Activated T-helper 1 cell treated with anti-CD3 and anti-CD28 coated beads, Interleukin-12 subunit alpha, Interleukin-12 subunit beta, Interleukin-2, Interleukin-4 antibody, amounts not matched to agents 30 ng/mL and 10 ng/mL and 1 ng/mL, durations not matched to agents 14 hours and 24 hours and 36 hours (primary cell): ENCODE data around the gene ALAS1. TPM values are rescaled to one million over a fixed set of nuclear protein-coding genes. Genes with fewer than 3 reads are reported as not detected.

ENCODE experiments used
- DNase-seq: peaks from one replicate; pipeline ENCODE4 v3.0.0; 2021; ENCODE audit warnings: low spot score
- H3K27ac Mint-ChIP-seq: one replicate; pipeline ENCODE4 v1.8.0; 2021; ENCODE audit warnings: mild to moderate bottlenecking, mixed read lengths
- H3K27me3 Mint-ChIP-seq: one replicate; pipeline ENCODE4 v1.8.0; 2022; ENCODE audit warnings: mild to moderate bottlenecking, moderate library complexity, mixed read lengths; ENCODE audit not compliant: insufficient read depth
- H3K36me3 Mint-ChIP-seq: one replicate; pipeline ENCODE4 v1.8.0; 2021; ENCODE audit warnings: low read depth, mixed read lengths
- H3K4me1 Mint-ChIP-seq: one replicate; pipeline ENCODE4 v1.8.0; 2021; ENCODE audit warnings: low read depth, mixed read lengths
- H3K4me3 Mint-ChIP-seq: one replicate; pipeline ENCODE4 v1.8.0; 2021; ENCODE audit warnings: mild to moderate bottlenecking, moderate library complexity, mixed read lengths
- H3K9me3 Mint-ChIP-seq: one replicate; pipeline ENCODE4 v1.8.0; 2021; ENCODE audit warnings: mixed read lengths
- intact Hi-C: fragments of 100-400 bp; cut with micrococcal nuclease; formaldehyde crosslinking; loops from one replicate; pipeline ENCODE4 v1.15.1; 2024
- total RNA-seq: library from RNA; stranded (reverse); gene quantifications from 2 replicates; pipeline ENCODE4 v1.2.3, GENCODE V29; 2022

ALAS1 gene
- total RNA-seq, 1 donor from 2014 or later: 110 TPM

DNA sequence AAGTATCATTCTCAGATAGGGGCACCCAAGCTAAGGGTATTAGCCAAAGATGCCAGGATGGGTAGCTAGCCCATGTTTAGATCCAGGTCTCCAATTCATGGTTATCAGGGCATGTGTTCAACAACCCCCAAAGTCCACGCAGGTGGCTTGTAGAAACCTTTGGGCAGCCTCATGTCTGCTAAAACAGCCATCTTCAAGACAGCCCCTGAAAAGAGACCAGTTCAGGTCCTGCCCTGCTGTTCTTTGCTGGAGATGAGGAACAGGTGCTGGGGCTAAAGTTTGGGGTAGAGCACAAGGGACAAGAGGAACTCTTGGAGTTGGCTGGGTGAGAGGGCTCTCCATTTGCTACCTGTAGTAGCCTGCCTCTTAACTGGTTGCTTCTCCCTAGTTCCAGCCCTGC is 52.2 kb downstream of the ALAS1 start:
- peak overlapping the region; percentile 16 for H3K4me3 Mint-ChIP-seq
- H3K4me1 Mint-ChIP-seq: peaks cover 74% of the 10 kb centered on the region
- H3K27me3 Mint-ChIP-seq: no peaks in the 10 kb centered on the region
- H3K36me3 Mint-ChIP-seq: peaks cover 57% of the 10 kb centered on the region
- no peaks in the 10 kb centered on the region for H3K9me3 Mint-ChIP-seq
- no peak for DNase-seq
- H3K27ac Mint-ChIP-seq: peak overlapping the region; percentile 71
- intact Hi-C loops: no loop called here

DNA sequence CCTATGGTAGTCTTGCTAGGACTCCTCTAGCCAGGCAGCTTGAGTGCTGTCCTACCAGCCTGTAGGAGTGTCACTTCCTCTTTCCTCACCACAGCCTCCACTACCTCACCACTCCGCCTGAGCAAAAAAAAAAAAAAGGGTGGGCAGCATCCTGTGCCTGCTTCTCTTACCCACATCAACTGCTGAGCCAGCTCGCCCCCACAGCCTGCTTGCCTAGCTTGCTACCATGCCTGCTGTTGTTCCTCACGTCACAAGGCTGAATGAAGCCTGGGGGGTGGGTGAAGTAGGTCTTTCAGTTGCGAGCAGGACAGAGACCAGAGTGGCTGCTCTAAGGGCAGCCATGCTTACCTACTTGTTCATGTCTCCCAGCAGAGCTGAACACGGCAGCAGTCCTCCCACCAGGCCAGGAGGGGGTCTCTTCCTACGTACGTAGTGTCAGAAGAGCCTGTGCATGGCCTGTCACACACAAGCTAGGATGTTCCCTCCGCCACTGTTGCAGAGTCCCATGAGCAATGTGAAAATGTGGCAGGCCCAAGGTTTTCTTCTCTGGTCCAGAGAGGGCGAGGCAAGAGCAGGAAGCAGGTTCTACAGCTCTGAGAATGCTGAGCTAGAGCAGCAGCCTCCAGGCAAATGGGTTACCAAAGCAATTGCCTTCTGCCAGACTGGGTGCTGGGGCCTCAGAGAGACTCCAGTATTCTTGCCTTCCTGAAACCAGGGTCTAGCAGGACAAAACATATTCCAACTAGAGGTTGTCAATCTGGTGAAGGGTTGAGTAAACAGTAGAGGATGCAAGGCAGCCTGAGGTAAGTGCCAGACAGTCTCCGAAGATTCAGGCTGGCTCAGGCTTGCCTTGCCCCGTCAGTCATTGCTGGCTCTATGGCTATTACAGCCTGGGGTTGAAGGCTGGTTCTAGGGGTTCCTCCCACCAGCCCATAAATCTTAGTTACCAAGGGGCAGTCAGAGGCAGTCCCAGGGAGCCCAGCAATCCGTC is 55.6 kb downstream of the ALAS1 start:
- DNase-seq: peak; percentile 82
- Mint-ChIP-seq H3K27ac (peak overlapping the region; percentile 99), H3K4me3 (peak overlapping the region; percentile 86), H3K4me1 (peaks cover 81% of the 10 kb centered on the region), H3K36me3 (peaks cover 63% of the 10 kb centered on the region), H3K9me3 (no peaks in the 10 kb centered on the region), H3K27me3 (no peaks in the 10 kb centered on the region)
- intact Hi-C loops: loop anchor here (1.0 kb wide), 5 partner anchors 9 to 34 kb away; partner anchors contain the start of genes GLYCTK and TWF2

DNA sequence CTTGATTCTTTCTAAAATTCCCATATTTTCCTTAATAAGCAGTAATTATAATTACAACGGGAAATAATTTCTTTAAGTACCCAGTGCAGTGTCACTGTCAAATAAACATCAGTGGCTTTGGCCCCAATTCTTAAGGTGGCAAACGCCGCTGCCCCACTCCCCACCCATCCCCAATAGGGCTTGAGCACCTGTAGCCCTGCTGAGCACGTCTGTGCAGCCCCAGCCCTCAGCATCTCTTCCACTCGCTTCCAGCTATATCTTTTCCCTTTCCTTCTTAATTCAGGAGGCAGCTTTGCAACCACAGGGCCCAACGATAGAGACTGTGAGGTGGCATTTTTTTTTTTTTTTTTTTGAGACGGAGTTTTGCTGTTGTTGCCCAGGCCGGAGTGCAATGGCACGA is 56.6 kb downstream of the ALAS1 start:
- Mint-ChIP-seq H3K4me3 (peak overlapping the region; percentile 86), H3K9me3 (no peaks in the 10 kb centered on the region), H3K27ac (peak overlapping the region; percentile 99), H3K36me3 (peaks cover 67% of the 10 kb centered on the region), H3K4me1 (peaks cover 83% of the 10 kb centered on the region), H3K27me3 (no peaks in the 10 kb centered on the region)
- no peak for DNase-seq
- intact Hi-C loops: no loop called here

DNA sequence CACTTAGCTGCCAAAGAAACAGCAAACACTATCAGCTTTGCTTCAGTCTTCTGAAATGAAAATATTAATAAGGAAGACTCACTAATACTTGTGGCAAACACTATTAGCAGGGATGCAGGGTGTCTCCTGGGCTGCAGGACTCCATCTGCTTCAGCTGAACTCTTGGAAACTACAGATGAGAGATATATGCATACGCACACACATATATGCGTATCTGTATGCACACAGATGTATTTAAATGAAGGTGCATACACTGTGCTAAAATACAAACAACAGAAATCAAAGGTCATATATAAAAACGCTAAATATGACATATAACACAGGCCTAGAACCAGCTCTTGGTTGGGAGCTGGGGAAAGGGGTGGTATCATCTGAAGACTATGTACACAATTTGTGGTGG is 58.2 kb downstream of the ALAS1 start:
- intact Hi-C loops: no loop called here
- Mint-ChIP-seq H3K27me3 (no peaks in the 10 kb centered on the region), H3K4me3 (no peak overlapping the region), H3K9me3 (no peaks in the 10 kb centered on the region), H3K27ac (peak overlapping the region; percentile 99), H3K4me1 (peaks cover 82% of the 10 kb centered on the region), H3K36me3 (peaks cover 70% of the 10 kb centered on the region)
- no peak for DNase-seq

DNA sequence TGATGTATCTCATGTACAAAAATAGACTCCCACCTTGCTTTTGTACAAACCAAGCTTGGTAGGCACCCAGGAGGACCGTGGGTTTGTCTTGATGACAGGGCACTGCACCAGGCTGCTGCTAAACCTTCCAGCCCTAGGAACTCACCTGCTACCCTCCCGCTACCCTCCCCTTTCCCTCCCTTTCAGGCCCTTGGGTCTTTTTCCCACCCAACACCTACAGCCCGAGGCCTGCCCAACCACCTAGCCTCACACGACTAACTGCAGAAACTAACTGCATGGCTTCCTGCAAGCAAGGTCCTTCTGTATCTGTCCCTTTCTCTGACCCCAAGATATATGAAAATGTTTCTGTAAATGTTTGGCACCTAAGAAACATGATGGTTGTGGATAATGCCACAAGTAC is 58.7 kb downstream of the ALAS1 start:
- no peak for DNase-seq
- Mint-ChIP-seq H3K27ac (peak overlapping the region; percentile 78), H3K4me1 (peaks cover 86% of the 10 kb centered on the region), H3K27me3 (no peaks in the 10 kb centered on the region), H3K36me3 (peaks cover 74% of the 10 kb centered on the region), H3K4me3 (peak overlapping the region; percentile 44), H3K9me3 (no peaks in the 10 kb centered on the region)
- intact Hi-C loops: no loop called here

DNA sequence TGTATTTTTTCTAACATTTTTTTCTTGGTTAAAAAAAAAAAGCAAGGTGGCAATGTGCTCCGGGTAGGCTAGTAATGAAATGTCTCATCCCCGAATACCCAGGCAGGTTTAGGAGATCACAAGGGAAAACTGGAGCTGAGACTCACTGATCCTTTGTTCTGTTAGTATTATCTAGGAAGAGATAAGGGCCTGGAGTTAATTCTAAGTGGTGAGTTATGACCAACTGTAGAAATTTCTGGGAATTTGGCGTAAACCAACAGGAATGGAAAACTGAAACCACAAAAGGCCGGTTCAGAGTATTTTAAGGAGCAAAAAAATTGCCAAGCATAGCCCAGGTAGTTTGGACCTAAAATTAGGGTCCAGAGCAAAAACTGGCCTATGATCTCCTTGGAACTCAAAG is 60.0 kb downstream of the ALAS1 start:
- H3K4me3 Mint-ChIP-seq: no peak overlapping the region
- no peaks in the 10 kb centered on the region for H3K27me3 Mint-ChIP-seq
- H3K36me3 Mint-ChIP-seq: peaks cover 74% of the 10 kb centered on the region
- H3K4me1 Mint-ChIP-seq: peaks cover 93% of the 10 kb centered on the region
- H3K27ac Mint-ChIP-seq: peak overlapping the region; percentile 62
- DNase-seq: no peak
- intact Hi-C loops: no loop called here
- no peaks in the 10 kb centered on the region for H3K9me3 Mint-ChIP-seq

DNA sequence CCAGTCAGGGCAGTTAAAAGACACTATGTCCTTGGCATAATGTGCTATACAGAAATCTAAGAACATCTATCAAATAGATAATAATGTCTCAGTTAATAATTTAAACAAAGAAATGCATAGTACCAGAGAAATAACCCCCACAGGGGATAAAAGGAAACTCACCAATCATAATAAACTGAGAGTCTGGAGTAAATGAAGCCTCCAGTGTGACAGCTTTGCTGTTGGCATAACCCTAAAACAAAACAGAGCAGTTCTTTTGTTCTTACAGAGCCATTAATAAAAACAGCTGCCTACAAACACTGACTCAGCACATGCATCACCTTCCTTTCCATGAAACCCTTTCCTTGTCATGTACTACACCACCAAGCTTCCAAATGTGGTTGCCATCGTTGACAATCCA is 61.1 kb downstream of the ALAS1 start:
- Mint-ChIP-seq H3K27ac (peak overlapping the region; percentile 81), H3K4me3 (no peak overlapping the region), H3K27me3 (no peaks in the 10 kb centered on the region), H3K36me3 (peaks cover 81% of the 10 kb centered on the region), H3K4me1 (peaks cover 93% of the 10 kb centered on the region), H3K9me3 (no peaks in the 10 kb centered on the region)
- DNase-seq: no peak
- intact Hi-C loops: no loop called here

DNA sequence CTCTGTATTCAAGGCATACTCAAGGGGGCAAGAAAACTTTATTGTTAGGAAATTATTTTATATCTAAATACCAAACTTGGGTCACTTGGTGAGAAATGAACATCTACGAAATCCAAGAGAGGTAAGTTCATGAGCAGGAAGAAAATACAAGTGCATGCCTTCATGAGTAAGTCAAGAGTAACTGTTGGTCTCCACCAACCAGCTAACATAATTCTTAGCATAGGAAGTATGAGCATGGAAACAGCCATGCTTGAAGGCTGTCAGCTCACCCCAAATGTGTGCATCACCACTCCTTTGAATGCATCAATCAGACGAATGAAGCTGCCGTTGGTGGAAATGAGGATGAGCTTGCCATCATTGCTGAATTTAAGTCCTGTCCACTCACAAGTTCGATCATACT is 61.5 kb downstream of the ALAS1 start:
- peaks cover 81% of the 10 kb centered on the region for H3K36me3 Mint-ChIP-seq
- H3K27me3 Mint-ChIP-seq: no peaks in the 10 kb centered on the region
- no peaks in the 10 kb centered on the region for H3K9me3 Mint-ChIP-seq
- H3K4me3 Mint-ChIP-seq: no peak overlapping the region
- intact Hi-C loops: no loop called here
- peak overlapping the region; percentile 69 for H3K27ac Mint-ChIP-seq
- no peak for DNase-seq
- H3K4me1 Mint-ChIP-seq: peaks cover 93% of the 10 kb centered on the region

DNA sequence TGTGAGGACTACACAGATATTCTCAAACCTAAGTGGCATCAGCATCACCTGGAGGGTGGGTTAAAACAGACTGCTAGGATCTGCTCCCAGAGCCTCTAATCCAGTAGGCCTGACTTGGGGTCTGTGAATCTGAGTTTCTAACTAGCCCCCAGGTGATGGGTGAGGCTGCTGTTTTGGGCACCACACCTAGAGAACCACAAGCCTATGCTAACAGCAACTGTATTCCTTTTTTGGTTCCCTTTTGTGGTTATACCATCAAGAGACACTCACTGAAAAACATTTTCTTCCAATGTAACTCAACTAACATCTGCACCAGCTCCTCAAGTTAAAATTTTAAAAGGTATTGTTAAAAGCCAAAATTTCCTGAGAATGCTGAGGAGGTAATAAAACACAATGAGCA is 64.5 kb downstream of the ALAS1 start:
- peak overlapping the region; percentile 6 for H3K4me3 Mint-ChIP-seq

More for the DNA sequence above, 64.5 kb downstream of the ALAS1 start:
- Mint-ChIP-seq H3K27ac (no peak overlapping the region), H3K27me3 (no peaks in the 10 kb centered on the region), H3K36me3 (peaks cover 76% of the 10 kb centered on the region), H3K9me3 (no peaks in the 10 kb centered on the region), H3K4me1 (peaks cover 76% of the 10 kb centered on the region)
- intact Hi-C loops: no loop called here
- DNase-seq: no peak

Other genes with a start within 250 kb of the ALAS1 start
- gene GPR62, start 242.8 kb upstream of the ALAS1 start, total RNA-seq: not detected in 2 replicates
- gene PCBP4, start 230.7 kb upstream of the ALAS1 start, total RNA-seq: 14.8 and 18.0 TPM in 2 replicates
- 37.9 and 38.0 TPM in 2 replicates for gene ABHD14B, start 224.1 kb upstream of the ALAS1 start, total RNA-seq
- gene ABHD14A, start 223.1 kb upstream of the ALAS1 start, total RNA-seq: 12.8 and 13.3 TPM in 2 replicates
- gene ACY1, start 214.6 kb upstream of the ALAS1 start, total RNA-seq: 58.0 and 58.5 TPM in 2 replicates
- 1,590 and 1,596 TPM in 2 replicates for gene RPL29, start 202.3 kb upstream of the ALAS1 start, total RNA-seq
- 35.4 and 37.4 TPM in 2 replicates for gene DUSP7, start 141.6 kb upstream of the ALAS1 start, total RNA-seq
- 20.3 and 24.9 TPM in 2 replicates for gene POC1A, start 43.7 kb upstream of the ALAS1 start, total RNA-seq
- gene TLR9, start 27.5 kb downstream of the ALAS1 start, total RNA-seq: 0.47 TPM in 1 of 2 replicates, not detected in the other
- 94.3 and 98.6 TPM in 2 replicates for gene TWF2, start 41.0 kb downstream of the ALAS1 start, total RNA-seq
- 57.1 and 59.5 TPM in 2 replicates for gene PPM1M, start 47.6 kb downstream of the ALAS1 start, total RNA-seq
- 105 and 107 TPM in 2 replicates for gene WDR82, start 80.5 kb downstream of the ALAS1 start, total RNA-seq
- gene GLYCTK, start 89.7 kb downstream of the ALAS1 start, total RNA-seq: 17.0 and 18.3 TPM in 2 replicates
- gene DNAH1, start 118.2 kb downstream of the ALAS1 start, total RNA-seq: 12.1 and 12.2 TPM in 2 replicates
- gene BAP1, start 211.8 kb downstream of the ALAS1 start, total RNA-seq: 104 and 113 TPM in 2 replicates
- 11.1 and 11.4 TPM in 2 replicates for gene PHF7, start 212.5 kb downstream of the ALAS1 start, total RNA-seq
- gene SEMA3G, start 246.9 kb downstream of the ALAS1 start, total RNA-seq: 0.13 TPM in 1 of 2 replicates, not detected in the other